Suprapubic skin (tissue), 3 donors: ENCODE results near the gene OSBPL7.

ENCODE experiments used
- POLR2A ChIP-seq, 2 donors: fragments of 450-650 bp; IDR thresholded peaks; one replicate each; pipeline ENCODE4 v1.6.1; 2017; ENCODE audit warnings: antibody characterized with exemption in 2 of 2, mild to moderate bottlenecking in 2 of 2, moderate library complexity in 2 of 2
- TF ChIP-seq, protein P1 (sequence below), 2 donors: fragments of 200-600 bp in 1 of 2; fragments of 450-650 bp in 1 of 2; sonication (generic) in 1 of 2; IDR thresholded peaks; one replicate each; pipeline ENCODE4 v1.5.1; 2016 to 2019; ENCODE audit warnings: antibody characterized with exemption in 2 of 2, mild to moderate bottlenecking in 1 of 2, moderate library complexity in 1 of 2

DNA sequence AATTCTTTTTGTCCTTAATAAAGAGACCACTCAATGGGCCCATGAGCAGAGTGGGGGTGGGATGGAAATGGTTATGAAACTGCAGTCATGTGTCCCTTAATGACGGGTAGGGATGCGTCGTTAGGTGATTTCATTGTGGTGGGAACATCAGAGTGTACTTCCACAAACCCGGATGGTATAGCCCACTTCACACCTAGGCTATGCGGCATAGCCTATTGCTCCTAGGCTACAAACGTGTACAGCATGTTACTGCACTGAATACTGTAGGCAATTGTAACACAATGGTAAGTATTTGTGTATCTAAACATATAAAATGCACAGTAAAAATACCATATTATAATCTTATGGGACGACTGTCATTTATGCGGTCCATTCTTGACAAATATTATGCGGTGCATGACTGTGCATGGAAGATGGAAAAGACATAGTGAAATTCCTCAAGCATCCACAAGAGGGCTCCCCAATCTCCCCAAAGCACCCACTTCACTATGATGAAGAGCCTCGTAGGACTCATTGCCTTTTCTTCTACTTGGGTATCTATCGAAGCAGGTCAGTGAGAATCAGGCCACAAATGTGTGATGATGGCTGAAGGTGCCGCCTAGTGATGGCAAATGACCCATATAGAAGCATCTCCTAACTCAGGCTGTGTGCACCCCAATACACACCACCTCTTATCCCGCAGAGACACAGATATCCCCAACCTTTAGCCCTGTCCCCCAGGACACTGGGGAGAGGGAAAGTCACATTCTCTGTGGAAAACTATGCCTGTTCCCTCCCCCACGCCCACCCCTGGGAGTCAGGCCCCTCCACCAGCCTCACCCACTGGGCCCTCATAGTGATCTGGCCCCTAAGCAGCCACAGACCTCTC, 45.0 kb downstream of the OSBPL7 start:
- TF ChIP-seq, protein P1, sequence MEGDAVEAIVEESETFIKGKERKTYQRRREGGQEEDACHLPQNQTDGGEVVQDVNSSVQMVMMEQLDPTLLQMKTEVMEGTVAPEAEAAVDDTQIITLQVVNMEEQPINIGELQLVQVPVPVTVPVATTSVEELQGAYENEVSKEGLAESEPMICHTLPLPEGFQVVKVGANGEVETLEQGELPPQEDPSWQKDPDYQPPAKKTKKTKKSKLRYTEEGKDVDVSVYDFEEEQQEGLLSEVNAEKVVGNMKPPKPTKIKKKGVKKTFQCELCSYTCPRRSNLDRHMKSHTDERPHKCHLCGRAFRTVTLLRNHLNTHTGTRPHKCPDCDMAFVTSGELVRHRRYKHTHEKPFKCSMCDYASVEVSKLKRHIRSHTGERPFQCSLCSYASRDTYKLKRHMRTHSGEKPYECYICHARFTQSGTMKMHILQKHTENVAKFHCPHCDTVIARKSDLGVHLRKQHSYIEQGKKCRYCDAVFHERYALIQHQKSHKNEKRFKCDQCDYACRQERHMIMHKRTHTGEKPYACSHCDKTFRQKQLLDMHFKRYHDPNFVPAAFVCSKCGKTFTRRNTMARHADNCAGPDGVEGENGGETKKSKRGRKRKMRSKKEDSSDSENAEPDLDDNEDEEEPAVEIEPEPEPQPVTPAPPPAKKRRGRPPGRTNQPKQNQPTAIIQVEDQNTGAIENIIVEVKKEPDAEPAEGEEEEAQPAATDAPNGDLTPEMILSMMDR (IDR thresholded peaks at IDR 0.05) = peak; percentile 4 to 57
- no peak for TF ChIP-seq POLR2A (IDR thresholded peaks at IDR 0.05)
